ENCODE measurements around the gene TMEM151A.

Gene TMEM151A

GRCh38 chr11:66311470-66311964 lies 19.8 kb downstream of the TMEM151A start:
- no peak overlapping the region for H3K4me2 ChIP-seq (ENCODE audit: low read length)

GRCh38 chr11:66311965-66312548 lies 20.4 kb downstream of the TMEM151A start:
- H3K4me2 ChIP-seq (ENCODE audit: low read length): peak overlapping the region; percentile 100
- peak overlapping the region; percentile 68 for H3K27ac ChIP-seq (ENCODE audit: low read depth, low read length)
- H3K79me2 ChIP-seq (ENCODE audit: control insufficient read depth, insufficient read depth, low read length): no peaks in the 10 kb centered on the region
- H2BK5ac ChIP-seq (ENCODE audit: low read length): peak overlapping the region; percentile 93
- no peaks in the 10 kb centered on the region for H3K79me1 ChIP-seq (ENCODE audit: low read length)
- no peak overlapping the region for H2AK5ac ChIP-seq (ENCODE audit: low read length)
- H3K9ac ChIP-seq (ENCODE audit: low read length): peak overlapping the region; percentile 82
- no peak overlapping the region for H2BK15ac ChIP-seq (replicated peaks; ENCODE audit: low read depth)
- no peaks in the 10 kb centered on the region for H3K27me3 ChIP-seq (ENCODE audit: insufficient read depth, low read length, poor library complexity)
- peak overlapping the region; percentile 71 for H3K4me3 ChIP-seq (ENCODE audit: low read length)
- peaks cover 8% of the 10 kb centered on the region for H3K4me1 ChIP-seq (ENCODE audit: control insufficient read depth, low read depth, low read length)
- WGBS (ENCODE audit: extremely low coverage, insufficient coverage, low lambda C conversion rate): no CpG with 5 or more reads among the region's 44 CpGs
- no peaks in the 10 kb centered on the region for H3K36me3 ChIP-seq (ENCODE audit: control insufficient read depth, insufficient read depth, low read length)
- DNase-seq: peak; percentile 90
- H4K8ac ChIP-seq (ENCODE audit: low read depth, low read length): no peak overlapping the region
- peak overlapping the region; percentile 97 for H3K56ac ChIP-seq (ENCODE audit: low read length)
- no peak overlapping the region for H4K5ac ChIP-seq (ENCODE audit: low read length)
- no peak overlapping the region for H3K18ac ChIP-seq (ENCODE audit: low read length)
- no peak overlapping the region for H3K4ac ChIP-seq (ENCODE audit: low read depth, low read length)
- H3K23ac ChIP-seq (ENCODE audit: low read length): no peak overlapping the region
- no peak overlapping the region for H2BK120ac ChIP-seq (ENCODE audit: low read depth, low read length)

More at GRCh38 chr11:66311470-66311964, 19.8 kb downstream of the TMEM151A start:
- Histone ChIP-seq H3K27ac (ENCODE audit: low read depth, low read length) (peak overlapping the region; percentile 68), H3K27me3 (ENCODE audit: insufficient read depth, low read length, poor library complexity) (no peaks in the 10 kb centered on the region), H3K23ac (ENCODE audit: low read length) (no peak overlapping the region), H4K5ac (ENCODE audit: low read length) (no peak overlapping the region), H3K36me3 (ENCODE audit: control insufficient read depth, insufficient read depth, low read length) (no peaks in the 10 kb centered on the region), H3K79me2 (ENCODE audit: control insufficient read depth, insufficient read depth, low read length) (no peaks in the 10 kb centered on the region), H3K4ac (ENCODE audit: low read depth, low read length) (no peak overlapping the region), H3K4me1 (ENCODE audit: control insufficient read depth, low read depth, low read length) (peaks cover 8% of the 10 kb centered on the region), H3K56ac (ENCODE audit: low read length) (peak overlapping the region; percentile 97), H3K18ac (ENCODE audit: low read length) (no peak overlapping the region), H3K9ac (ENCODE audit: low read length) (peak overlapping the region; percentile 82), H3K79me1 (ENCODE audit: low read length) (no peaks in the 10 kb centered on the region), H3K4me3 (ENCODE audit: low read length) (no peak overlapping the region), H4K8ac (ENCODE audit: low read depth, low read length) (no peak overlapping the region), H2AK5ac (ENCODE audit: low read length) (no peak overlapping the region), H2BK120ac (ENCODE audit: low read depth, low read length) (no peak overlapping the region), H2BK15ac (replicated peaks; ENCODE audit: low read depth) (no peak overlapping the region), H2BK5ac (ENCODE audit: low read length) (no peak overlapping the region)
- no CpG with 5 or more reads among the region's 26 CpGs for WGBS (ENCODE audit: extremely low coverage, insufficient coverage, low lambda C conversion rate)
- peak; percentile 82 for DNase-seq

- Histone ChIP-seq H3K36me3 (ENCODE audit: control insufficient read depth, insufficient read depth, low read length) (no peaks in the 10 kb centered on the region), H4K5ac (ENCODE audit: low read length) (no peak overlapping the region), H3K23ac (ENCODE audit: low read length) (peak overlapping the region; percentile 24), H3K9ac (ENCODE audit: low read length) (peak overlapping the region; percentile 86), H3K4me1 (ENCODE audit: control insufficient read depth, low read depth, low read length) (peaks cover 10% of the 10 kb centered on the region), H2BK5ac (ENCODE audit: low read length) (peak overlapping the region; percentile 70), H3K27ac (ENCODE audit: low read depth, low read length) (peak overlapping the region; percentile 92), H2BK15ac (replicated peaks; ENCODE audit: low read depth) (no peak overlapping the region), H3K4ac (ENCODE audit: low read depth, low read length) (peak overlapping the region; percentile 75), H3K27me3 (ENCODE audit: insufficient read depth, low read length, poor library complexity) (no peaks in the 10 kb centered on the region), H3K4me3 (ENCODE audit: low read length) (peak overlapping the region; percentile 65), H3K4me2 (ENCODE audit: low read length) (peak overlapping the region; percentile 100), H4K8ac (ENCODE audit: low read depth, low read length) (no peak overlapping the region), H3K79me1 (ENCODE audit: low read length) (no peaks in the 10 kb centered on the region), H2BK120ac (ENCODE audit: low read depth, low read length) (peak overlapping the region; percentile 9), H3K56ac (ENCODE audit: low read length) (peak overlapping the region; percentile 93), H2AK5ac (ENCODE audit: low read length) (no peak overlapping the region), H3K18ac (ENCODE audit: low read length) (peak overlapping the region; percentile 1), H3K79me2 (ENCODE audit: control insufficient read depth, insufficient read depth, low read length) (no peaks in the 10 kb centered on the region)
- WGBS (ENCODE audit: extremely low coverage, insufficient coverage, low lambda C conversion rate): no CpG with 5 or more reads among the region's 52 CpGs
- DNase-seq: peak; percentile 99
These were observed 21.0 kb downstream of the TMEM151A start for GRCh38 chr11:66312549-66313320.

DNA sequence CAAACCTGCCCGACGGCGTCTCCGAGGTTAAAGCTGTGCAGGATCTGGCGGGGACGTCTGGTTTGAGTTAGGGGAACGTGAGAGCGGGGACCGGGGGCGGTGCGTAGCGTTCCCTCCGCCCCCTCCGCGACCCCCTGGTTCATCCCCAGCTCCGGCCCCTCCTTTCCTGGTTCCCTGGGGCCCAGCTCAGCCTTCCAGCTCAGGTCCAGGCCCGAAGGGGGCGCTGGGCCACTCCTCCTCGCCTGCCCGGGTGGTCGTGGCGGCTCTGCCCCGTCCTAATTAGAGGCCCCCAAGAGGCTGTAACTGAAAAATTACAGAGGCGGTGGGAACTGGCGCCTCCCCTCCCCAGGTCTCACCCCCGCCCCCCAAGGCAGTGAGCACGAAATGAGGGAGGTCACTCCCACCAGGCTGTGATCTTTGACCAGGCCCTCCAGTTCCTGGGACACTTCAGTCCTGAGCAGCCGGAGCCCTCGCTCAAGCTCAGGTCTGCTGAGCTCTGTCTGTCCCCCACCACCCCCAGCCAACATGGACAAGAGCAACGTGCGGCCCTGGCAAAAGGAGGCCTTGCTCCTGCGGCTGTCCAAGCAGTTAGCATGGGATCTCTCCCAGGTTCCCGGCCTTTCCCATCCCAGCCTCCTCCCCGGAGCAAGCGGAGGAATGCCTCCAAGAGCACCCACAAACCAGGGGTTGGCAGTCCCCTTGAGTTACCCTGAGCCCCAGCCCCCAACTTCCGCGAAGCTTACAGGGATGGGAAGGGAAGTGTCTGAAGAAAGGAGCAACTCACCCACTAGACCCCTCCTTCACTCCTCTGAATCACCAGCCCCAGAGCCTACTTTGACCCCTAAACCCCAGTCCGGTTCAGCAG lies 21.9 kb downstream of the TMEM151A start:
- H3K18ac ChIP-seq (ENCODE audit: low read length): peak overlapping the region; percentile 1
- H3K4ac ChIP-seq (ENCODE audit: low read depth, low read length): peak overlapping the region; percentile 75
- WGBS (ENCODE audit: extremely low coverage, insufficient coverage, low lambda C conversion rate): no CpG with 5 or more reads among the region's 38 CpGs
- H2BK15ac ChIP-seq (replicated peaks; ENCODE audit: low read depth): no peak overlapping the region
- peak overlapping the region; percentile 86 for H3K9ac ChIP-seq (ENCODE audit: low read length)
- no peak overlapping the region for H4K5ac ChIP-seq (ENCODE audit: low read length)
- peak overlapping the region; percentile 93 for H3K56ac ChIP-seq (ENCODE audit: low read length)
- H3K27me3 ChIP-seq (ENCODE audit: insufficient read depth, low read length, poor library complexity): no peaks in the 10 kb centered on the region
- peak overlapping the region; percentile 37 for H2AK5ac ChIP-seq (ENCODE audit: low read length)
- DNase-seq: no peak
- H3K36me3 ChIP-seq (ENCODE audit: control insufficient read depth, insufficient read depth, low read length): no peaks in the 10 kb centered on the region
- peak overlapping the region; percentile 92 for H3K27ac ChIP-seq (ENCODE audit: low read depth, low read length)
- peak overlapping the region; percentile 24 for H3K23ac ChIP-seq (ENCODE audit: low read length)
- H3K79me2 ChIP-seq (ENCODE audit: control insufficient read depth, insufficient read depth, low read length): no peaks in the 10 kb centered on the region
- peak overlapping the region; percentile 44 for H3K4me3 ChIP-seq (ENCODE audit: low read length)
- no peak overlapping the region for H4K8ac ChIP-seq (ENCODE audit: low read depth, low read length)
- peak overlapping the region; percentile 9 for H2BK120ac ChIP-seq (ENCODE audit: low read depth, low read length)
- H3K4me1 ChIP-seq (ENCODE audit: control insufficient read depth, low read depth, low read length): peaks cover 16% of the 10 kb centered on the region
- H3K79me1 ChIP-seq (ENCODE audit: low read length): no peaks in the 10 kb centered on the region
- H3K4me2 ChIP-seq (ENCODE audit: low read length): peak overlapping the region; percentile 89
- peak overlapping the region; percentile 70 for H2BK5ac ChIP-seq (ENCODE audit: low read length)

- Histone ChIP-seq H3K4me3 (ENCODE audit: low read length) (no peak overlapping the region), H3K18ac (ENCODE audit: low read length) (no peak overlapping the region), H2BK5ac (ENCODE audit: low read length) (peak overlapping the region; percentile 67), H3K4me1 (ENCODE audit: control insufficient read depth, low read depth, low read length) (peaks cover 16% of the 10 kb centered on the region), H3K4me2 (ENCODE audit: low read length) (no peak overlapping the region), H3K27ac (ENCODE audit: low read depth, low read length) (peak overlapping the region; percentile 92), H2BK120ac (ENCODE audit: low read depth, low read length) (no peak overlapping the region), H2BK15ac (replicated peaks; ENCODE audit: low read depth) (no peak overlapping the region), H4K8ac (ENCODE audit: low read depth, low read length) (no peak overlapping the region), H3K79me1 (ENCODE audit: low read length) (no peaks in the 10 kb centered on the region), H3K56ac (ENCODE audit: low read length) (peak overlapping the region; percentile 93), H3K4ac (ENCODE audit: low read depth, low read length) (no peak overlapping the region), H3K9ac (ENCODE audit: low read length) (peak overlapping the region; percentile 86), H3K23ac (ENCODE audit: low read length) (no peak overlapping the region), H3K27me3 (ENCODE audit: insufficient read depth, low read length, poor library complexity) (no peaks in the 10 kb centered on the region), H4K5ac (ENCODE audit: low read length) (no peak overlapping the region), H2AK5ac (ENCODE audit: low read length) (peak overlapping the region; percentile 37), H3K79me2 (ENCODE audit: control insufficient read depth, insufficient read depth, low read length) (no peaks in the 10 kb centered on the region), H3K36me3 (ENCODE audit: control insufficient read depth, insufficient read depth, low read length) (no peaks in the 10 kb centered on the region)
- no peak for DNase-seq
- no CpG with 5 or more reads among the region's 1 CpG for WGBS (ENCODE audit: extremely low coverage, insufficient coverage, low lambda C conversion rate)
These were observed 22.4 kb downstream of the TMEM151A start for GRCh38 chr11:66314186-66314501.

All from mesendoderm (in vitro differentiated cells).